GM19043 (cell line): ENCODE measurements around the gene PPP2R1A.
"Not testable (repeated sequence)": the region's sequence is repeated elsewhere in the genome, so short reads cannot be mapped to it uniquely, and the experiment has no call there.

Source experiments
- ATAC-seq: cut with Tn5 transposase; IDR thresholded peaks from one replicate; pipeline ENCODE4 v1.9.1; 2021; ENCODE audit warnings: low read depth; ENCODE audit not compliant: unreplicated experiment

Gene PPP2R1A

GRCh38 chr19:52200044-52200443, 10.2 kb downstream of the PPP2R1A start:
- ATAC-seq = no peak

DNA sequence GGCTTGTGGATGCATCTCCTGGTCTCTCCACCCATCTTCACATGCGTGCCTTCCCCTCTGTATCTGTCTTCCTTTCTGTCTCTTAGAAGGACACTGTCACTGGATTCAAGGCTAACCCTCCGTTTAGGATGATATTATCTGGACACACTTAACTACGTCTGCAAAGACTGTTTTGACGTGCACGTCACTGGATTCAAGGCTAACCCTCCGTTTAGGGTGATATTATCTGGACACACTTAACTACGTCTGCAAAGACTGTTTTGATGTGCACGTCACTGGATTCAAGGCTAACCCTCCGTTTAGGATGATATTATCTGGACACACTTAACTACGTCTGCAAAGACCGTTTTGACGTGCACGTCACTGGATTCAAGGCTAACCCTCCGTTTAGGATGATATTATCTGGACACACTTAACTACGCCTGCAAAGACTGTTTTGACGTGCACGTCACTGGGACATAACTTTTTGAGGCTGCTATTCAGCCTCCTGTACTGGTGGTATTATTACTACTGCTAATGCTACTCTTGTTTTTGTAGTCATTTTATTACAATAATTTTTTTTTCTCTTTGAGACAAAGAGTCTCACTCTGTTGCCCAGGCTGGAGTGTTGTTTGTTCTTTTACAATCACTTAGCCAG, 11.0 kb downstream of the PPP2R1A start:
- not testable (repeated sequence) for ATAC-seq

GRCh38 chr19:52206481-52206880, 16.6 kb downstream of the PPP2R1A start:
- no peak for ATAC-seq

DNA sequence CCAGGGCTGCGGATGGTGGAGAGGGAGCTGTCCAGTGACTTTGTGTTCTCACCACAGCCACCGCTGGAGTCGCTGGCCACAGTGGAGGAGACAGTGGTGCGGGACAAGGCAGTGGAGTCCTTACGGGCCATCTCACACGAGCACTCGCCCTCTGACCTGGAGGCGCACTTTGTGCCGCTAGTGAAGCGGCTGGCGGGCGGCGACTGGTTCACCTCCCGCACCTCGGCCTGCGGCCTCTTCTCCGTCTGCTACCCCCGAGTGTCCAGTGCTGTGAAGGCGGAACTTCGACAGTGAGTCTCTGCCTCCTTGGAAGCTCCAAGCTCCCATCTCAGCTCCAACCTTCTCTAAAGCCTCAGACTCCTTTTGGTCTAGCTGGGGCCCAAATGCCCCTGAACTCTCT, 21.4 kb downstream of the PPP2R1A start:
- ATAC-seq = no peak

DNA sequence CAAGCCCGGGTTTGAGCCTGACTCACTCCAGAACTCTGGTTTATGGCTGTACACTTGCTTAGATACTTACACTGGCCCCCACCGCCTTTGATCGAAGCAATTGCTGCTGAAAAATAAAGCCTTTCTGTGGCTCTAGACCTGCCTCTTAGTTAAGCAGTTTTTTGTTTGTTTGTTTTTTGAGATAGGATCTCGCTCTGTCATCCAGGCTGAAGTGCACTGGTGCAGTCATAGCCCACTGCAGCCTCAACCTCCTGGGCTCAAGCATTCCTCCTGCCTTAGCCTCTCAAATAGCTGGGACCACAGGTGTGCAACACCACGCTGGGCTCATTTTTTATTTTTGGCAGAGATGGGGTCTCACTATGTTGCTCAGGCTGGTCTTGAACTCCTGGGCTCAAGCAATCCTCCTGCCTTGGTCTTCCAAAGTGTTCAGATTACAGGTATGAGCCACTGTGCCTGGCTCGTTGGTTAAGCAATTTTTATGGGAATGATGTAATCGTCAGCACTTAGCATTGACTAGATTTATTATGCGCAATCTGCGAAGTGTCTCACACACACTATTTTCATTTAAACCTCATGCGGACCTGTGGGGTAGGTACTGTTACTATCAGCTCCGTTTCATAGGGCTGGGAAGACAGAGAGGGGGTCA, 22.2 kb downstream of the PPP2R1A start:
- ATAC-seq = no peak

DNA sequence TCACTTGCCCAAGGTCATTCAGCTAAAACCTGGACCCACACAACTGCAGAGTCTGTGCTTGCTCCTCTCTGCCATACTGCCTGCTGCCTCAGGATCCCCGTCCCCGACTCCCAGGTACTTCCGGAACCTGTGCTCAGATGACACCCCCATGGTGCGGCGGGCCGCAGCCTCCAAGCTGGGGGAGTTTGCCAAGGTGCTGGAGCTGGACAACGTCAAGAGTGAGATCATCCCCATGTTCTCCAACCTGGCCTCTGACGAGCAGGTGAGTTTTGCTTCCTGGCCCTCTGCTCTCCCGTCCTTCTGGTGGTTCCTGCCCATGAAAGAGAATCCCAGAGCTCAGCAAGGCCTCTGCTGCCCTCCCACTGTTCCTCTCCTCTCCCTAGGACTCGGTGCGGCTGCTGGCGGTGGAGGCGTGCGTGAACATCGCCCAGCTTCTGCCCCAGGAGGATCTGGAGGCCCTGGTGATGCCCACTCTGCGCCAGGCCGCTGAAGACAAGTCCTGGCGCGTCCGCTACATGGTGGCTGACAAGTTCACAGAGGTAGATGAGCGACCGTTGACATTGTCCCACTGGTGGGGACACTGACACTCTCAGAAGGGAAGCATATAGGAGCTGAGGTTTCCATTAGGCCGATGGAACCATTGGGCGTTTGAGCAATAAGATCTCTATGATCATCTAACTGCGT, 22.9 kb downstream of the PPP2R1A start:
- ATAC-seq = no peak

- ATAC-seq = no peak
Observed at GRCh38 chr19:52214241-52214640, 24.4 kb downstream of the PPP2R1A start.

GRCh38 chr19:52216401-52216800, 26.5 kb downstream of the PPP2R1A start:
- ATAC-seq = no peak

- ATAC-seq = no peak
Observed at GRCh38 chr19:52217576-52217975, 27.7 kb downstream of the PPP2R1A start.

GRCh38 chr19:52219611-52220010, 29.8 kb downstream of the PPP2R1A start:
- ATAC-seq = no peak

DNA sequence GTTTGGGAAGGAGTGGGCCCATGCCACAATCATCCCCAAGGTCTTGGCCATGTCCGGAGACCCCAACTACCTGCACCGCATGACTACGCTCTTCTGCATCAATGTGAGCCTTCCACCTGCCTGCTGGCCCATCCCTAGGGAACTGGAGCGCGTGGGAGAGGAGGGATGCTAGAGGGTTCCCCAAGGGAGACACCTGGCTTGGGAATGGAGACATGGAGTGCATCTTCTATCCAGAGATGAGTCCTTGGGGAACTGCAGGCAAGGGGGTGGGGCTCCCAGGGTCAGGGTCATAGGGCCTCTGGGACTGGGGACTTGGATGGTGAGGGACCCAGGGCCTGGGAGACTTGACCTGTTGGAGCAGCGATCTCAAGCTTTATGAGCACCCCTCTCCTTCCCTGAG, 31.2 kb downstream of the PPP2R1A start:
- ATAC-seq = no peak

- no peak for ATAC-seq
Observed at GRCh38 chr19:52221831-52222375, 32.1 kb downstream of the PPP2R1A start.

- ATAC-seq = no peak
Observed at GRCh38 chr19:52224211-52224610, 34.4 kb downstream of the PPP2R1A start.

- ATAC-seq = no peak
Observed at GRCh38 chr19:52226652-52227051, 36.8 kb downstream of the PPP2R1A start.

DNA sequence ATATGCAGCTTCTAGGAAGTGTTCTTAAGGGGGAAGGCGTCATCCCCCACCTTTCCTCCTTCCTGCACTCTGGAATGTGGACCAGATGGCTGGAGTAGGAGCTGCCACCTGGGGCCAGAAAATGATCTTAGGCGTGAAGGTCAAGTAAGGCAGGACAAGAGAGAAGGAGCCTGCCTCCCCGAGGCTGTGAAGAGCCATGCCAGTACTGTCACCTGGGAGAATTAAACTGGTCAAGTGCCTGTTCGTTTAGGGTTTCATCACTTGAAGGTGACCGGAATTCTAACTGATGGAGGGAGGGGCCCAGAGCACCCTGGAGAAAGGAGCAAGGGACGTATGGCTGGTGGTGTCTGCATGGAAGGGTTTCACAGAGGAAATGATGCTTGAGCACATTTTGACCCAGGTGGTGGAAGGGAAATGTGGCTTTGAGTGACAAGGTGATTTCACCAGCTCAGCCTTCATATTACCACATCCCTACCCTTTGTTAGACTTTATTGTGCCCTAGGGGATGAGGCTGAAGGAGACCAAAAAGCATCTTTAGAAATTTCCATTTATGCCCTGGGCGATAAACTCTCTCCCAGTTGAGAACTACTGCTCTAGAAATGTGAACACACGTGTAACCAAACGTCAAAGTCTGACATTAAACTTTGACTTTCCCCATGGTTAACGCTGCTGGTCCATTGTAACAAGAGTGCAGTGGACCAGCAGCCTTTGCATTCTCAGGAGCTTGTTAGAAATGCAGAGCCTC, 37.5 kb downstream of the PPP2R1A start:
- no peak for ATAC-seq

GRCh38 chr19:52227980-52228379, 38.1 kb downstream of the PPP2R1A start:
- ATAC-seq = no peak

- ATAC-seq = no peak
Observed at GRCh38 chr19:52229524-52229923, 39.7 kb downstream of the PPP2R1A start.

DNA sequence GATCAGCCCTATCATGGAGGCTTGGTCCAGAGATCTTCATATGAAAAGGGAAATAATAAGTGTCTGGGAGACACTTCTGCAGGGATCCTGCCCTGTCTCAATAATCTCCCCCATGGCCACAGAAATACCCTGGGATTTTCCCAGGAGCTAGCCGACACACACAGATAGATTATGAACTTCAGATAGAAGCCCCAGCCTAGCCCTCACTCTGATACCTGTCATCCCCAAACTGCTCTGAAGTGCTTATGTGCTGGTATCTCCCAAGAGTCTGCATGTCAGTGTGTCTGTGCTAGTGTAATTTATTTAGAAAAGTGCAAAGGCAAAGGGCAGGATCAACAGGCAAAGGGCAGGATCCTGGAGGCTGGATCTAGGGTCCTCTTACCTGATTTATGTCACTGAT, 40.8 kb downstream of the PPP2R1A start:
- ATAC-seq = no peak

GRCh38 chr19:52231154-52231910, 41.5 kb downstream of the PPP2R1A start:
- ATAC-seq = no peak

DNA sequence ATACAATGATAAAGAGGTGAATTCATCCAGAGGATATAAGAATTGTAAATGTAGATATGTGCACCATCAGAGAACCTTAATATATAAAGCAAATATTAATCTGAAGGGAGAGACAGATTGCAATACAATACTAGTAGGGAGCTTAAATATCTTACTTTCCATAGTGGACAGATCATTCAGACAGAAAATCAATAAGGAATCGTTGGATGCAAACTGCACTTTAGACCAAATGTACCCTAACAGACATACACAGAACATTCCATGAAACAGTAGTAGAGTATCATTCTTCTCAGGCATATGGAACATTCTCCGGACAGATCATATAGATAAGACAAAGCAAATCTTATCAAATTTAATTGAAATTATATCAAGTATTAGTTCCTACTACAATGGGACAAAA, 44.6 kb downstream of the PPP2R1A start:
- no peak for ATAC-seq
